GM10847 (cell line): ENCODE results near the gene BANP.

ENCODE experiments used
- POLR2A ChIP-seq: IDR thresholded peaks from 2 replicates; pipeline ENCODE4 v1.6.1; 2011; ENCODE audit not compliant: insufficient read length; ENCODE audit errors: extremely low read depth

BANP gene

GRCh38 chr16:87960852-87961251 lies 9.6 kb downstream of the BANP start:
- TF ChIP-seq POLR2A = no peak

- no peak for TF ChIP-seq POLR2A
These were observed 10.4 kb downstream of the BANP start for GRCh38 chr16:87961623-87962022.

GRCh38 chr16:87963400-87963799 lies 12.2 kb downstream of the BANP start:
- no peak for TF ChIP-seq POLR2A

GRCh38 chr16:87964049-87964659 lies 12.9 kb downstream of the BANP start:
- TF ChIP-seq POLR2A = no peak

- no peak for TF ChIP-seq POLR2A
These were observed 14.2 kb downstream of the BANP start for GRCh38 chr16:87965417-87965816.

GRCh38 chr16:87966064-87966645 lies 14.9 kb downstream of the BANP start:
- TF ChIP-seq POLR2A = no peak

- no peak for TF ChIP-seq POLR2A
These were observed 15.5 kb downstream of the BANP start for GRCh38 chr16:87966685-87967185.

GRCh38 chr16:87968541-87968940 lies 17.3 kb downstream of the BANP start:
- TF ChIP-seq POLR2A = no peak

- no peak for TF ChIP-seq POLR2A
These were observed 19.0 kb downstream of the BANP start for GRCh38 chr16:87970186-87970585.

- TF ChIP-seq POLR2A = no peak
These were observed 20.7 kb downstream of the BANP start for GRCh38 chr16:87971933-87972332.

- no peak for TF ChIP-seq POLR2A
These were observed 22.5 kb downstream of the BANP start for GRCh38 chr16:87973717-87974116.

- no peak for TF ChIP-seq POLR2A
These were observed 22.9 kb downstream of the BANP start for GRCh38 chr16:87974178-87974577.

- TF ChIP-seq POLR2A = no peak
These were observed 25.4 kb downstream of the BANP start for GRCh38 chr16:87976665-87977064.

- TF ChIP-seq POLR2A = no peak
These were observed 26.9 kb downstream of the BANP start for GRCh38 chr16:87978127-87978526.

- TF ChIP-seq POLR2A = no peak
These were observed 28.1 kb downstream of the BANP start for GRCh38 chr16:87979352-87979751.

GRCh38 chr16:87982581-87983041 lies 31.4 kb downstream of the BANP start:
- TF ChIP-seq POLR2A = no peak
